H1 (cell line): ENCODE data around the gene RAD23B. TPM values are rescaled to one million over a fixed set of nuclear protein-coding genes. Genes with fewer than 3 reads are reported as not detected.
A peak's percentile ranks its signal among the peaks of the same experiment; 100 is the strongest.

ENCODE experiments used
- CTCF ChIA-PET: fragments of 300-600 bp; sonication (Branson Sonifier 250); formaldehyde crosslinking; loops from one replicate; lab custom pipeline; 2021; ENCODE audit not compliant: partially characterized antibody; lab: Charles Lee
- POLR2A ChIA-PET: fragments of 300-600 bp; sonication (Branson Sonifier 250); formaldehyde crosslinking; loops from one replicate; lab custom pipeline; 2021; ENCODE audit warnings: inconsistent platforms; ENCODE audit not compliant: partially characterized antibody; lab: Charles Lee
- DNase-seq, 2 experiments: peaks; one replicate each; pipeline versions ENCODE4 v3.0.0 to v3.0.0-alpha.2; 2010 to 2022; ENCODE audit warnings: low spot score in 2 of 2, low read depth in 1 of 2, mixed read lengths in 1 of 2
- FAIRE-seq: peaks from 2 replicates; lab custom pipeline; 2011; peaks lifted over from hg19 to GRCh38; lab: Jason Lieb, UNC
- H2AFZ ChIP-seq: 2 replicates; pipeline ENCODE4 v1.8.1; 2012; ENCODE audit warnings: low read length, inconsistent platforms
- H2AK5ac ChIP-seq: 2 replicates; pipeline ENCODE4 v1.6.1; 2013; ENCODE audit warnings: low read depth, low read length
- H2BK120ac ChIP-seq: replicated peaks from 2 replicates; pipeline ENCODE3; 2013; ENCODE audit warnings: low read depth, low read length, inconsistent platforms
- H2BK12ac ChIP-seq: 2 replicates; pipeline ENCODE4 v1.6.1; 2013; ENCODE audit warnings: low read depth, low read length
- H2BK15ac ChIP-seq: 2 replicates; pipeline ENCODE4 v1.6.1; 2013; ENCODE audit warnings: low read length
- H2BK20ac ChIP-seq: 2 replicates; pipeline ENCODE4 v1.6.1; 2013; ENCODE audit warnings: low read length
- H2BK5ac ChIP-seq: 2 replicates; pipeline ENCODE4 v1.6.1; 2013; ENCODE audit warnings: low read depth, low read length
- H3K14ac ChIP-seq: 2 replicates; pipeline ENCODE4 v1.6.1; 2013; ENCODE audit warnings: inconsistent platforms; ENCODE audit not compliant: insufficient read length
- H3K18ac ChIP-seq: 2 replicates; pipeline ENCODE4 v1.6.1; 2013; ENCODE audit warnings: low read length; ENCODE audit errors: extremely low read depth
- H3K23ac ChIP-seq: 2 replicates; pipeline ENCODE4 v1.6.1; 2013; ENCODE audit warnings: inconsistent platforms; ENCODE audit not compliant: insufficient read length
- H3K23me2 ChIP-seq: 2 replicates; pipeline ENCODE4 v1.6.1; 2013; ENCODE audit warnings: low read depth, low read length
- H3K27ac ChIP-seq: 2 replicates; pipeline ENCODE4 v1.6.1; 2011; ENCODE audit warnings: low read depth, low read length, inconsistent platforms
- H3K27me3 ChIP-seq, 4 experiments: replicated peaks in 1 of 4; 1 replicate in 1 of 4; 2 replicates in 3 of 4; pipeline versions ENCODE4 v1.6.1 to v1.8.1; 2011 to 2013; ENCODE audit warnings: low read length in 3 of 4, mild to moderate bottlenecking in 3 of 4, inconsistent platforms in 2 of 4, mixed read lengths in 2 of 4, moderate library complexity in 1 of 4; ENCODE audit not compliant: control insufficient read depth in 3 of 4, insufficient read depth in 3 of 4; ENCODE audit errors: extremely low read depth in 1 of 4
- H3K36me3 ChIP-seq, 4 experiments: 2 replicates each; pipeline versions ENCODE4 v1.6.1 to v1.8.1; 2011 to 2013; ENCODE audit warnings: mild to moderate bottlenecking in 4 of 4, low read length in 3 of 4, moderate library complexity in 2 of 4, control low read depth in 1 of 4, inconsistent platforms in 1 of 4; ENCODE audit not compliant: insufficient read depth in 4 of 4, control insufficient read depth in 2 of 4
- H3K4ac ChIP-seq: replicated peaks from 2 replicates; pipeline ENCODE3; 2013; ENCODE audit warnings: low read length, low read depth, mixed read lengths, inconsistent platforms; ENCODE audit not compliant: insufficient read length
- H3K4me1 ChIP-seq, 4 experiments: replicated peaks in 1 of 4; 1 replicate in 1 of 4; 2 replicates in 3 of 4; pipeline versions ENCODE4 v1.6.1 to v1.8.1; 2011 to 2013; ENCODE audit warnings: low read length in 3 of 4, inconsistent platforms in 2 of 4, mixed read lengths in 1 of 4; ENCODE audit not compliant: insufficient read depth in 4 of 4, control insufficient read depth in 3 of 4
- H3K4me2 ChIP-seq, 2 experiments: 2 replicates each; pipeline versions ENCODE4 v1.6.1 to v1.8.1; 2011 to 2013; ENCODE audit warnings: low read depth in 2 of 2, low read length in 2 of 2, control low read depth in 1 of 2, inconsistent platforms in 1 of 2, mild to moderate bottlenecking in 1 of 2; ENCODE audit not compliant: insufficient read depth in 1 of 2
- H3K4me3 ChIP-seq, 4 experiments: fragments of 200-600, 300-600 bp in 1 of 4; sonication (generic), shearing (Covaris generic), sonication (Bioruptor Twin) in 1 of 4; 2 replicates each; pipeline versions ENCODE4 v1.5.1 to v1.8.1; 2011 to 2016; ENCODE audit warnings: low read length in 4 of 4, low read depth in 3 of 4, control low read depth in 2 of 4, inconsistent platforms in 2 of 4, mild to moderate bottlenecking in 2 of 4, mixed read lengths in 1 of 4, moderate library complexity in 1 of 4; ENCODE audit not compliant: insufficient read depth in 2 of 4; ENCODE audit errors: extremely low read depth in 1 of 4
- H3K56ac ChIP-seq: replicated peaks from 2 replicates; pipeline ENCODE3; 2013; ENCODE audit warnings: low read depth, mild to moderate bottlenecking, mixed read lengths, low read length, inconsistent platforms; ENCODE audit not compliant: insufficient read length
- H3K79me1 ChIP-seq: 2 replicates; pipeline ENCODE4 v1.6.1; 2013; ENCODE audit warnings: low read depth, low read length, control low read depth
- H3K79me2 ChIP-seq, 2 experiments: 2 replicates each; pipeline versions ENCODE4 v1.6.1 to v1.8.1; 2012 to 2013; ENCODE audit warnings: low read length in 2 of 2, mild to moderate bottlenecking in 2 of 2, inconsistent platforms in 1 of 2; ENCODE audit not compliant: insufficient read depth in 2 of 2, control insufficient read depth in 1 of 2
- H3K9ac ChIP-seq, 4 experiments: replicated peaks in 1 of 4; 1 replicate in 1 of 4; 2 replicates in 3 of 4; pipeline versions ENCODE4 v1.6.1 to v1.8.1; 2011 to 2013; ENCODE audit warnings: low read depth in 3 of 4, low read length in 3 of 4, control low read depth in 2 of 4, mild to moderate bottlenecking in 2 of 4, moderate library complexity in 2 of 4, inconsistent platforms in 1 of 4; ENCODE audit errors: extremely low read depth in 1 of 4
- H3K9me3 ChIP-seq, 2 experiments: 2 replicates each; pipeline versions ENCODE4 v1.6.1 to v1.8.1; 2012 to 2013; ENCODE audit warnings: mild to moderate bottlenecking in 2 of 2, moderate library complexity in 2 of 2, control low read depth in 1 of 2, inconsistent platforms in 1 of 2, low read depth in 1 of 2, low read length in 1 of 2, mixed read lengths in 1 of 2; ENCODE audit not compliant: insufficient read depth in 2 of 2
- H4K20me1 ChIP-seq, 2 experiments: replicated peaks in 1 of 2; 2 replicates each; pipeline versions ENCODE3 to v1.8.1; 2011 to 2013; ENCODE audit warnings: inconsistent platforms in 2 of 2, low read length in 2 of 2, mild to moderate bottlenecking in 1 of 2; ENCODE audit not compliant: insufficient read depth in 2 of 2, control insufficient read depth in 1 of 2
- H4K5ac ChIP-seq: 2 replicates; pipeline ENCODE4 v1.6.1; 2013; ENCODE audit warnings: low read length, low read depth, mixed read lengths, inconsistent platforms; ENCODE audit not compliant: insufficient read length
- H4K8ac ChIP-seq: 2 replicates; pipeline ENCODE4 v1.8.0; 2013; ENCODE audit warnings: mild to moderate bottlenecking, moderate library complexity, low read length, inconsistent platforms; ENCODE audit not compliant: insufficient read depth; ENCODE audit errors: extremely low read depth
- H4K91ac ChIP-seq: replicated peaks from 2 replicates; pipeline ENCODE3; 2013; ENCODE audit warnings: low read length, mixed read lengths, inconsistent platforms; ENCODE audit not compliant: insufficient read length
- EGR1 ChIP-seq: IDR thresholded peaks from 2 replicates; pipeline ENCODE4 v1.6.1; 2011; ENCODE audit warnings: low read depth, low read length, borderline replicate concordance
- NANOG ChIP-seq: IDR thresholded peaks from 2 replicates; pipeline ENCODE4 v1.6.1; 2011; ENCODE audit warnings: low read length, low read depth, mild to moderate bottlenecking, inconsistent platforms; ENCODE audit not compliant: insufficient read depth, poor library complexity, severe bottlenecking
- USF2 ChIP-seq: IDR thresholded peaks from 2 replicates; pipeline ENCODE4 v1.6.1; 2011; ENCODE audit warnings: low read length, improper control_type of control experiment
- WGBS, 2 experiments: shearing (Covaris generic) in 1 of 2; methylation state at CpG; one replicate each; pipeline versions ENCODE4 v1.1.6 to v1.1.7; 2013 to 2015; ENCODE audit warnings: low lambda C conversion rate in 2 of 2, mixed read lengths in 2 of 2, inconsistent platforms in 1 of 2, low coverage in 1 of 2, missing lambda C conversion rate in 1 of 2; ENCODE audit not compliant: insufficient replicate concordance in 2 of 2, insufficient coverage in 1 of 2, insufficient read length in 1 of 2; ENCODE audit errors: extremely low coverage in 1 of 2, missing lambda C conversion rate in 1 of 2; 5-methylcytosine and 5-hydroxymethylcytosine counted together
- polyA plus RNA-seq, 7 experiments: library from polyadenylated mRNA; depleted of rRNA in 3 of 7; stranded (reverse) in 5 of 7; unstranded in 2 of 7; fragments of >200 nt in 5 of 7; fragments of 200-250 nt in 2 of 7; gene quantifications; 1 replicate in 5 of 7; 2 replicates in 1 of 7; 4 replicates in 1 of 7; pipeline versions ENCODE4 v1.2.1 to v1.2.3, GENCODE V29; 2011 to 2013; ENCODE audit warnings: missing spikeins in 2 of 7, mixed read lengths in 2 of 7
- total RNA-seq: library from RNA; stranded (reverse); fragmentation: NEBNext Ultra II Directional; extraction: Animal tissue kit (Norgen Biotek cat#: 25700); gene quantifications from 2 replicates; pipeline ENCODE4 v1.2.1, GENCODE V29; 2021

The RAD23B gene
- total and polyA plus RNA-seq, 2 of the 8 experiments (the other 6 are each of a cell fraction or from before 2014, with no cell fraction given): 97.1 to 165 TPM

GRCh38 chr9:107249665-107250285, 33.3 kb upstream of the RAD23B start:
- Histone ChIP-seq H3K36me3 (no peaks in the 10 kb centered on the region), H3K14ac (no peak overlapping the region), H3K79me2 (no peaks in the 10 kb centered on the region), H4K8ac (no peak overlapping the region), H2BK15ac (no peak overlapping the region), H3K23me2 (no peaks in the 10 kb centered on the region), H3K9ac (peak overlapping the region in 1 of 4 experiments; percentile 36; a peak in 2 of 7 replicates), H2BK120ac (peak overlapping the region; percentile 57), H3K79me1 (no peaks in the 10 kb centered on the region), H2BK12ac (no peak overlapping the region; the same call in 1 of the 2 replicates), H3K9me3 (no peaks in the 10 kb centered on the region), H3K4ac (no peak overlapping the region), H2BK5ac (peak overlapping the region; percentile 45; the same call in 1 of the 2 replicates), H4K20me1 (no peaks in the 10 kb centered on the region), H4K91ac (no peak overlapping the region), H3K56ac (no peak overlapping the region)
- ChIA-PET CTCF (interaction anchor here (0.9 to 1.2 kb wide), 4 partner anchors 20 to 54 kb away, joined by 3 to 4 read pairs (median 3); no protein-coding TSS in a partner anchor), POLR2A (interaction anchor here (1.0 to 1.3 kb wide), 2 partner anchors 11 to 34 kb away, joined by 5 to 9 read pairs; partner anchors contain the start of gene RAD23B)
- 87% methylated on average over 2 of the region's 2 CpGs; no CpG with 5 or more reads in 1 of the 2 experiments for WGBS, 2 experiments
- TF ChIP-seq NANOG (no peak), USF2 (no peak), EGR1 (no peak)
- TF ChIP-seq, all 59 proteins: peak for 0
- Histone ChIP-seq H2AK5ac (no peak overlapping the region), H3K23ac (no peak overlapping the region), H2AFZ (peak overlapping the region; percentile 4; the same call in 1 of the 2 replicates), H3K18ac (no peak overlapping the region; the same call in 1 of the 2 replicates), H3K4me3 (no peak overlapping the region), H3K27ac (no peak overlapping the region; the same call in 1 of the 2 replicates), H3K4me2 (no peak overlapping the region), H3K27me3 (no peaks in the 10 kb centered on the region), H3K4me1 (peaks cover 0 to 7% (median 3%) of the 10 kb centered on the region in 4 experiments; a peak in 3 of 7 replicates), H4K5ac (no peak overlapping the region), H2BK20ac (peak overlapping the region; percentile 88; the same call in 1 of the 2 replicates)
- no peak for DNase-seq
- FAIRE-seq: no peak
